NCI-H2196 treated with DMSO at 0.1 percent for 48 hours (cell line): ENCODE measurements around the gene BICC1.
"Not testable (repeated sequence)": the region's sequence is repeated elsewhere in the genome, so short reads cannot be mapped to it uniquely, and the experiment has no call there.

Experiments
- DNase-seq: peaks from one replicate; lab custom pipeline; 2025; ENCODE audit not compliant: unreplicated experiment; lab: John Stamatoyannopoulos, UW

The BICC1 gene

GRCh38 chr10:58840840-58841435, 328.3 kb downstream of the BICC1 start:
- no peak for DNase-seq

DNA sequence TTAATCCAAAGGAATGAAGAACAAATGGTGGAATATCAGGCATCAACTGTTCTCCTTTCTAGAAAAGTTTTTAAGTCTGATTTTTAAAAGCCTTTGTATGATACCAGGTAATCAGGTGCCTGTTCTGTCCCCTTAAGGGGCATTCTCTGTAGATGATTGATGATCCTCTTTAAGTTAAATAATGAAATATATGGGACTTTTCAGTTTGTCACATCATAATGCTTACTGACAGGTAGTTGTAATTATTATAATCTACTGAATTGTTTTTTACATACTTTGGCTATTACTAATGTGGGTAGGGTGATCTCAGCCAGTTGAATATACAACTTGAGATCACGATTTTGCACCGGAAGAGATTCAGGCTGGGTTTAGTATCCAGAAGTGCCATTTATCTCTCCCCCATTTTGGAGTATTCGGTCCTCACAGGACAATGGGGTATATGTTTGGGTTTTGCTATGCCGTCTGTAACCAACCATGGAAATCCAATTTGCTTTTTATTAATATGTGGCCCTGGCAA, 330.2 kb downstream of the BICC1 start:
- no peak for DNase-seq

DNA sequence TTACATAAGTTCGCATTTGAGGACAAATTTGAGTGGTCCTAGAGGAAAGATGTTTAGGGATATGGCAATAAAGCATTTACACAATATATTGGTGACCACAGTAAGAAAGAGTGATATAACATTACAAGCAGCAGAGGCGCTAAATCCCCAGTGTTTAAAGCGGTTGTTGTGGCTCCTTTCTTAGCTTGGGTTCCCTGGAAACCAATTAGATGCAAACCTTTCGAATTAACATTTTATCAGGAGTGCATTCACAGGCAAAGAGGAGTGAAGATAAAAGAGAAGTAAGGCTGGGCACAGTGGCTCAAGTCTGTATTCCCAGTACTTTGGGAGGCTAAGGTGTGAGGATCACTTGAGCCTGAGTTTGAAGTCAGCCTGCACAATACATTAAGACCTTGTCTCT, 331.1 kb downstream of the BICC1 start:
- no peak for DNase-seq

DNA sequence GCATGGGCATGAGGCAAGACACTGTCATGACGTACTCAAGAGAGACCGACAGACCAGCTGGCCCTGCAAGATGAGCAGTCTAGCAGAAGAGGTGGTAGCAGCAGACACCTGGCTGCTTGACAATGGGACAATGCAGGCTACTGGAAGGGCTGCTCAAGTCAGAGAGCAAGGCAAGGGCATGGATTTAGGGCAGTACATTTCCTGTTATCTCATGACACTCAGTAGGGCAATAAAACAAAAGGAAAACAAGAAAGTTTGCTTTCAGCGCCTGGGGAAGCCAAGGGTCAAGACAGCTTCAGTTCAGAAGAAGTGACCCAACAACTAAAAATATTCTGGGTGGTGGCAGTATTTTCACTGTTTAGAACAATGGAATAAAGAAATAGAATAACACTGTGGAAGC, 332.0 kb downstream of the BICC1 start:
- DNase-seq: no peak

DNA sequence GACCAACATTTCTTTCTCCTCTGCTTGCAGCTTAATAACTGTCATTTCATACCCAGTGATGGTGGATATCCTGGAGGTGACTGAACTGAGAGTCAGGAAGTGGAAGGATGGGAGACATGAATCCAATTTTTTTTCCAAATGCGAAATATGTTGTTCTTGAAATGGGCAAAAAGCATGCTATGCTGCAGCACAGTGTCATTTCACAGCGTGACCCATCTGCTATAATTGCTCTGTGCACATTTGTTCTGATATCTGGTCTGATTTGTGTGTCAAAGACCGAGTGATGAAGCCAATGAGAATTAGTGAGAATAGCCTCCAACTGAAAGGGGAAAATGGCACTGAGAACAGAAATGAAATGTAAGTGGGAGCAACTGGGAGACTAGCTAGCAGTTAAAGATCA, 334.2 kb downstream of the BICC1 start:
- DNase-seq: no peak

DNA sequence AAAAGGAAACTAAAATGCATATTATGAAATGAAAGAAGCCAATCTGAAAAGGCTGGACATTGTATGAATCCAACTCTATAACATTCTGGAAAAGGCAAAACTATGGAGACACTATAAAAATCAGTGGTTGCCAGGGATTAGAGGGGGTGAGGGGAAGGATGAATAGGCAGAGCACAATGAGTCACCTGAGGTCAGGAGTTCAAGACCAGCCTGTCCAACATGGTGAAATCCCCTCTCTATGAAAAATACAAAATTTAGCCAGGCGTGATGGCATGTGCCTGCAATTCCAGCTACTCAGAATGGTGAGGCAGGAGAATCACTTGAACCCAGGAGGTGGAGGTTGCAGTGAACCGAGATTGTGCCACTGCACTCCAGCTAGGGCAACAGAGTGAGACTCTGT, 338.9 kb downstream of the BICC1 start:
- DNase-seq: no peak

DNA sequence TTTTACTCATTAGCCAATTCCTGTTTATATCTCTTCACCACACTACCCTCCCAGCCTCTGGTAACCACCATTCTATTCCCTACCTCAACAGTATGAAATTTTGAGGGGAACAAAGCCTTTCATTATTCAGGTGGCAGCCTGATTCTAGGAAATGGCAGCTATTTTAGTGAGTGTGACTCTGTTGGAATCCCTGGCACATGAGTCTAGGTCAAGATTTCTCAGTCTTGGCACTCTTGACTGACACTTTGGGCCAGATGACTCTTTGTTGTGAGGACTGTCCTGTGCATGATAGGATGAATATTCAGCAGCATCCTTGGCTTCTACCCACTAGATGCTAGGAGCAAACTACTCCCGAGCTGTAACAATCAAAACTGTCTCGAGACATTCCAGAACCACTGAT, 341.0 kb downstream of the BICC1 start:
- DNase-seq: no peak

DNA sequence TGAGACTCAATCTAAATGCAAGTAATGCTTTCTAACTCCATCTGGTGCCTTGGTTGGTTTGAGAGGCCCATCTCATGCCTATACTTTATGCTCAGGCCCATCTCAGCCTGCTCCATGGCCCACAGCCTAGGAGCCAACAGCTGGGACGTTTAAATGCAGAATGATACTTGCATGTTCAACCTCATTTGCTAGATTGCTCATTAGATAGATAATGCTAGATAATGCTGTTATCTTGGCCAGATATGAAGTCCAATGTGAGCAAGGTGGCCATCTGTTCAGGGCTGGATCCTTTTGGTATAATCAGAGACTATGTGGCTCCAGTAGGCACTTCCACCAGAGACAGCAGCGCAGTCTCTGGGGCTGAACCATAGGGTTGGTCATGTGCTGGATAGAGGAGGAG, 342.1 kb downstream of the BICC1 start:
- no peak for DNase-seq

GRCh38 chr10:58856508-58857240, 344.0 kb downstream of the BICC1 start:
- no peak for DNase-seq

- no peak for DNase-seq
Measured at GRCh38 chr10:58857251-58857805, 344.7 kb downstream of the BICC1 start.

DNA sequence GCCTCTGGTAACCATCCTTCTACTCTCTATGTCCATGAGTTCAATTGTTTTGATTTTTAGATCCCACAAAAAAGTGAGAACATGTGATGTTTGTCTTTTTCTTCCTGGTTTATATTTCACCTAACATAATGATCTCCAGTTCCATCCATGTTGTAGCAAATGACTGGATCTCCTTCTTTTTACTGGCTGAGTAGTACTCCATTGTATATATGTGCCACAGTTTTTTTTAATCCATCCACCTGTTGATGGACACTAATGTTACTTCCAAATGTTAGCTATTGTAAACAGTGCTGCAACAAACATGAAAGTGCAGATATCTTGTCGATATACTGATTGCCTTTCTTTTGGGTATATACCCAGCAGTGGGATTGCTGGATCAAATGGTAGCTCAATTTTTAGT, 345.5 kb downstream of the BICC1 start:
- not testable (repeated sequence) for DNase-seq

- DNase-seq: no peak
Measured at GRCh38 chr10:58859526-58859925, 346.9 kb downstream of the BICC1 start.

DNA sequence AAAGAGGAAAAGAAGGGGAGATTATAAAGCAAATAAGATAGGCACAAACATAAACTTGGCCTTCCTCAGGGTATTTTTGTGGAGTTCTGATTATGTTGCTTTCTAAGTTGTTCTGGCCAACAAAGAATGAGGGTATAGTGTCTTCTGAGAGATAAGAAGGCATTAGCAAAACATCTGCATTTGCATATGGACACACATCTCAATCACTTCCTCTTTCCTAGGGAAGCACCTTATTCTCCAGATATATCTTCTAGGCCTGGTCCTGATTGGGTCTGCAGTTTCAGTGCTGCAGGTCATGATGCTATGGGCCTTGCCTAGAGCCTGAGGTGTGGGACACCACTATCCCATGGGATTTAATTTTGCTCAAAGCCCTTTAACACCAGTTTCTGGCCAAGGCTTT, 355.0 kb downstream of the BICC1 start:
- DNase-seq: no peak

GRCh38 chr10:58868736-58869435, 356.2 kb downstream of the BICC1 start:
- no peak for DNase-seq

GRCh38 chr10:58870070-58870469, 357.4 kb downstream of the BICC1 start:
- no peak for DNase-seq

DNA sequence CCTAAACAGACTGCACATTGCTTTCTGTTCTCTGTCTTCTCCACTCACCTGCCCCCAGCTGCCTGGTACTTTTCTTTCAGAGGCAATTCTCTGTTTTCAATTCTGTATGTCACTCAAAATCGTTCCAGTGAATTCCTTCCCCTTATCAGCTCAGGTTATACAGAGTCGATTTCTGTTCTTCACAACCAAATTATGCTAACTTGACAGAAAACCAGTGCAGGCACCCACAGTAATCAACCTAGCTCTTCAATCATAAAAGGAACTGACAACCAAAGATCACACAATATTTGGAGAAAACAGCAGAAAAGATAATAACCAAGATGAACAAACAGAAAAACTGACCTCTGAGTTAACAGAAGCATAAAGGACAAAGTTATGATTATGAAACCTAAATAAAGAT, 360.5 kb downstream of the BICC1 start:
- DNase-seq: no peak
